GM21825 (cell line): ENCODE results near the gene NPHP4.

Experiments
- ATAC-seq: cut with Tn5 transposase; IDR thresholded peaks from one replicate; pipeline ENCODE4 v1.9.1; 2021; ENCODE audit warnings: mild to moderate bottlenecking, moderate library complexity; ENCODE audit not compliant: unreplicated experiment

NPHP4 gene

DNA sequence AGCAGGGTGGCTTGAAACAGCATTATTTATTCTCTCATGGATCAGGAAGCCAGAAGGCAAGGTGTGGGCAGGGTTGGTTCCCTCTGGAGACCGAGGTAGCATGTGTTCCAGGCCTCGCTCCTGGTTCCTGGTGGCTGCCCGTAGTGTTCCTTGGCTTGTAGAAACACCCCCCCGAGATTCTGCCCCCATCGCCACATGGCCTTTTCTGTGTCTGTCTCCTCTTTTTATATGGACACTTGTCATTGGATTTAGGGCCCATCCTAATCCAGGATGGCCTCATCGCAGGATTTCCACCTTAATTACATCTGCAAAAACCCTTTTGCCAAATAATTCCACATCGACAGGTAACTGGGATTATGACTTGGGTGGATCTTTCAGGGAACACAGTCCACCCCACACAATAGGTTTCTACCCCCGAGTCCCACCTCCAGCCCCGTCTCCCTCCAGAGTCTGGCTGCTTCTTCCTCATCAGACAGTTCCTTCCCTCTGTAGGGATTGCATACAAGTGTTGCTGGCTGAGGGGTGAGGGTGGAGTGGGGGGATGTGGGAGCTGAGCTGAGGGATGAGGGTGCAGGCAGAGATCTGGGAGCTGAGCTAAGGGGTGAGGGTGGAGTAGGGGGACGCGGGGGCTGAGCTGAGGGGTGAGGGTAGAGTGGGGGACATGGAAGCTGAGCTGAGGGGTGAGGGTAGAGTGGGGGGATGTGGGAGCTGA lies 12.3 kb upstream of the NPHP4 start:
- ATAC-seq: no peak

DNA sequence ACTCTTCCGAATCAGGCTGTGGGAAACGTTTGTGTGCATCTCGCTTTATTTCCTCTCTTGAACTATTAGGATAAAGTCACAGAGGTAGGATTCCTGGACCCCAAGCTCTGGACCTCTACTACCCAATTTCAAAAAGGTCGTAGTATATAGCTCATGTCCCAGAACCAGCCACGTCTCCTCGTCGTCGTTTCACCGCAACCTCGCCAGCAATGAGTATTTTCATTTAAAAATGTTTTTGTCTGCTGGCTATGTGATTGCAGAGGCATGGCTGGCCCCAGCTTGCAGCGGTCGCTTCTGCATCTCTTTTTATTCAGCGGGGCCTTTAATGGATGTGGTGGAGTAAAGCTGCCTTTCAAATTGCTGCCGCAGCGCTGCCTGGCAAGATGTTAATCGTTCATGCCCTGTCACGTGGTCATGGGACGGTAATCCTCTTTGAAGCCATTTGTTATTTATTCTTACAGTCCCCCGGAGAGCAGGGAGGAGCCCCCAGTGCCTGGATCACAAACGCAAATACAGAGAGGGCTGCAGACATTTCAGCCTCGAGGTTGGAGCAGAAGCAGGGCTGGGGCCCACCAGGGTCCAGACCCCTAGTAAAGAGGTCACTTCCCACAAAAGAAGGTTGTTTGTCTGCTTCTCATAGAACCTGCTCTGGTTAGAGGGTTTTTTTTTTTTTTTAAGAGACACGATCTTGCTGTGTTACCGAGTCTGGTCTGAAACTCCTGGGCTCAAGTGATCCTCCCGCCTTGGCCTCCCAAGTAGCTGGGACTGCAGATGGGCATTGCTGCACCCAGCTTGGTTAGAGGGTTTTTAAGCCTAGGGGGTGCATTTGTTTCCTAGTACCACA lies 11.6 kb upstream of the NPHP4 start:
- no peak for ATAC-seq

DNA sequence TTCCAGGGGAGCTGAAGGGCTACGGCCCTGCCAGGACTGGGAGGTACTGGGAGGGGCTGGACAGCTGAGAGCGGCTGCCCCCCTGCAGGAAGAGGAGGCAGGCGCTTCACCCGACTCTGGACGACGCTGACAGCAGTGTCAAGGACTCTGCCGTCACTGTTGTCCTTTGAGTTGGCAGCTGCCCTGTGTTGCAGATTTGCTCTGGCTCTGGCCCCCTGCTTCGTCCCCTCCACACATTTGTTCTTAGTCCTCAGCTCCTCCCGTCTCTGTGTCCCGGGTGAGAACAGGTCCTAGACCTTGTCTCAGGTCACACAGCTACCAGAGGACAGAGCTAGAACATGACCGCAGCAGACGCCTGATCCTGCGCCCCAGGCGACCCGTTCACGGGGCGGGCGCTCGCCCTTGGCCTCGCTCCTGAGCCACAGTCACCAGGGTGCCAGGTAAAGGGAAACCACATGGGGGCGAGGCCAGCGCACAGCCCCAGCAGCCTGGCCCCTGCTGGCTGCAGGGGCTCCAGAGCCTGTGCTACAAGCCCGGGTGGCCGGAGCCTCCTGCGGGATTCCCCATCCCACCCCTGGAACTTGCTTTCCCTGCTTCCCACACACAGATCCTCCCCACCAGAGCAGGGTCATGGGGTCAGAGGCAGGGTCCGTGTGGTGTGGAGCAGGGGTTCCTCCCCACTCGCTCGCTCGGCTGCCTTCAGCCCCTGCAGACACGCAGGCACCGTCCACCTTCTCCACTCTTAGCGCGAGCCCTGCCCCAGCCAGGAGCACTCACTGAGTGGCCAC lies 10.7 kb upstream of the NPHP4 start:
- ATAC-seq: no peak

DNA sequence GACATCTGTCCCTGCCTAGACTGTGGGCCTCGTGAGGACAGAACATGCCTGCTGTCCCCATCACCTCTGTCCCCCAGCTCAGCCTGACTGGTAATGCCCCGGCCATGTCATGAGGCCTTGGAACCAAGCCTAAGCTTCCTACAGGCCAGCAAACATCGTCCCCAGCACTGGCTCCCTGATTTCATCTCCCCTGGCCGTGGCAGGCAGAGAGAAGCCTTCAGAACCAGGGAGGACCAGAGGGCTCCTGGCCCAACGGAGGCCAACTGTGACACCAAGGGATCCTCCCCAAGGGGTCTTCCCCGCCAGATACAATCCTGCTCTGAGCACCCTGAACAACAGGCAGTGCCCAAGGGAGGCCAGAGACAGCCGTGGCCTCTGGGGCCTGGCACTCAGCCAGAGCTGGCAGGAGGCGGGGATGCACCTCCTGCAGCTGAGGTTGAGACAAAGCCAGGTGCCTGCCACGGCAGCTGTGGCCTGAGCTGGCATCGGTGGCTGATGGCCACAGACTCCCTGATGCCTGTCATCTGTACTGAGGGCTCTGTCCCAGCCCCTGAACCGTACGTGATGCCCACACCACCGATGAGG lies 9.9 kb upstream of the NPHP4 start:
- no peak for ATAC-seq

DNA sequence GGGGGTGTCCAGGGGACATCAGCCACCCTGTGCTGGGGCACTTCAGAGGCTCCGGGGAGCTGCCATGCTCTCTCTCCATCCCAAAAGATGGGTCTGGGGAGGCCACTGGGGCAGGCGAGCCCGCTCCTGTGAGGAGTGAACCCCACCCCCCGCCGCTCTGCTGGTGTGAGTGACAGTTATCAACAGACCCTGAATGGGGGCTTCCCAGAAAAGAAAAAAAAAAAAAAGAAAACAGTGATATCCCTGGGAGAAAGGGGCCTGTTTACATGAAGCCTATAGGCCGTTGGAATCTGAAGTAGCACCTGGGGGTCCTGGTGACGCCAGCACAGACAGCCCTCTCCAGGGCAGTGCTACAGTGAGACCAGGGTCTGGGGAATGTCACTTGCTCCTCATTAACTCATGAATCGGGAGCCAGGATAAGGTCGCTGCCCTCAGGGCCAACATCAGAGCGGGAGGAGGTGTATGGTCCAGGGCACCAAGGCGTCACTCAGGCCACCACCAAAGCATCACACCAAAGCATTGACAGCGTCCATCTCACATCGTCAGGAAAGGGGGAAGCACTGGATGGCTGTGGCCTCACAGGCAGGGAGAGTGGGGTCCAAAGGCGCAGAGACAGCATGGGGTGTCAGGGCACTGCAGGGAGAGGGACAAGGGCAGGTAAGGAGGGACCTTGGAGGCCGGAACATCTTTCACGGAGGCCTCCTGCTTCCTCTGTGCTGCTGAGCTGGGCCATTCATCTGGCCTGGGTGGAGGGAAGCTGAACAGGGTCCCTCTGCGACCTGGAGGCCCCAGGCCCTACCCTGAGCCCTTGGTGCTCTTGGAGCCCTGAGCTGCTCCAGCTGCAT lies 8.4 kb upstream of the NPHP4 start:
- ATAC-seq: no peak

DNA sequence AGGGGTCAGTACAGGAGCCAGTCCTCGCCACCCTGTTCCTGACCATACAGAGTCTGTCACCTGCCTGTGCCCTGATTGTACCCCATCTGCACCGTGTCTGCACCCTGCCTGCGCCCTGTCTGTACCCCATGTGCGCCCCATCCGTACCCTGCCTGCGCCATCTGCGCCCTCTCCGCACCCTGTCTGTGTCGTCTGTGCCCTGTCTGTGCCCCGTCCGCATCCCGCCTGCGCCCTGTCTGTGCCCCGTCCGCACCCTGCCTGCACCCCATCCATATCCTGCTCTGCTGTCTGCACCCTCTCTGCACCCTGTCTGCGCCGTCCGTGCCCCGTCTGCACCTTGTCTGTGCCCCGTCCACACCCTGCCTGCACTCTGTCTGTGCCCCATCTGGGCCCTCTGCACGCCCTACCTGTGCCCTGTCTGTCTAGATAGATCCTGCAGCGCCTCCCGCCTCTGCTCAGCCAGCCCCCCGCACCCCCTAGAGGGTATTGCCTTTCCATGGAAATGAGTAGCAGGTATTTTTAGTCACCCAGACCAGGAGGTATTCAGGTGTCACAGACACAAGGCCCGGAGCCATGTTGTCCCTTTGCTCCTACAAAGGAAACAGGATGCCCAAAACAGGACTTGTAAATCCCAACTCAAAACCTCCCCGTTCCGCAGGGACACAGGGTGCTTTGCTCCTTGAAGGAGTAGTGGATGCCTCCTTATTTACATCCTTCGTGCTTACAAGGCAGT lies 7.7 kb upstream of the NPHP4 start:
- ATAC-seq: no peak

DNA sequence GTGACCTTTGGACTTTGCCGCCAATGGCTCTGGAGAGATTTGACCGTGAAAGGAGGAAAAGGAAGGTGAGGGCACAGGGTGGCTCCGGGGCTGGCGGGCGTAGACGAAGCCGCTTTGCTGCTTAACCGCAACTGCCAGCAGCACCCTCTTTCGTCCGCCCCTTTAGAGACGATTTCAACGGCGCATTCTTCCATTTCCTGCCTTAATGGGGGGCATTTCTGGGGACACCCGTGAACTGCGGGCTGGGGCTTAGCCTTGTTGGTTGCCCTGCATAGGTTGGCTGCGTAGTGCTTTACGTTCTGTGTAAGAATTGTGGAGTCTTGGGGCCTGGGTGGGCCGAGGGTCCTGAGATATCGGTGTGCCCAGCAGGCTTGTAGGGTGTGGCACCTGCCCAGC lies 6.7 kb upstream of the NPHP4 start:
- no peak for ATAC-seq

DNA sequence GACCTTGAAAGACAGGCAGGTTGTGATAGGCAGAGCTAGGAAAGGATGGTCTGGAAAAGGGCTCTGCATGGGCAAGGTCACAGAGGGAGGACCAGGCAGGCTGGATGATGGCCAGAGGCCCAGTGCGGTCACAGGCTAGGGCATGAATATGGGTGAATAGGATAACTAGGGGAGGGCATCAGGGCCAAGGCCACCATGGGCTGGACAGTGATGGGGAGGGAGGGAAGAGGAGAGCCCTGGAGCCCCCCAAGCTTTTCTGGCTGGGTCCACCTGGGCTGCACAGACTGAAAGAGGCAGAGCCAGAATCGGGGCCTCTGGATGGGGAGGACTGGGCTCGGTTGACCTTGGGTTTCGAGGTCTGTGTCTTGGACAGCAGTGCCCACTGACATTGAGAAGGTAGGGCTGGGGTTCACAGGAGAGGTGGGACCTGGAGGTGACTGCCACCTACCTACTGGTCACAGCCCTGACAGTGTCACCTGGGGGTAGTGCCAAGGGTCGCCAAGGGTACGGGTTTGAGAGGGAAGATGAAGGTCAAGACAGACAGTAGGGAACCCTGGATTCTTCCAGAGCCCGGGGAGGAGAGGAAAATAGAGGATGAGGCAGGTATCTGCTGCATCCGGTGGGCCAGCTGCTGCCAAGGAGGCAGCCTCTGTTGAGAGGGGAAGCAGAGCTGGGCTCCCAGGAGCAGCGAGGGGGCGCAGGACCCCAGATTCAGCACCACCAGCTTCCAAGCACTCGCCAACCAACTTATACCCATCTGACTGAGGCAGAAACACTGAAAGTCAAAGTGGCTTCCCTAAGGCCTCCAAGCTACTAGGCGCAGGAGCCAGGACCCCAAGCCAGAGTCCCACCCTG lies 6.1 kb upstream of the NPHP4 start:
- ATAC-seq: no peak

DNA sequence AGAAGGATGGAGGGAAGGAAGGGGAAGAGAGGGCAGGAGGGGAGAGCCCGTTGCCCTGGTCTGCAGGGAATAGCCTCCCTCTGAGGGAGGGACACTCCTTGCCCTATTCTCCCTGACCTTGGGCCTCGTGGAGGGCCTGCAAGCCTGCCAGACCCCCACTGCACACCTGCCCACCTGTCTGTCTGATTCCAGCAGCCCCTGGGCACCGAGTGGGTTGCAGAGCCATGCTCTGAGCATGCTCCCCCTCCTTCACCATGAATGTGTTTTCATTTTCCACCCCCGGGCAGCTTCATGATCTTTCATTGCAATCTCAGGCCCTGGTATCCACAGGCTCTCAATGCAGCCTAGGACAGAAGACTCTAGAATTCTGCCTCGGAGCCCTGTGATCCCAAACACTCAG lies 5.1 kb upstream of the NPHP4 start:
- ATAC-seq: no peak

DNA sequence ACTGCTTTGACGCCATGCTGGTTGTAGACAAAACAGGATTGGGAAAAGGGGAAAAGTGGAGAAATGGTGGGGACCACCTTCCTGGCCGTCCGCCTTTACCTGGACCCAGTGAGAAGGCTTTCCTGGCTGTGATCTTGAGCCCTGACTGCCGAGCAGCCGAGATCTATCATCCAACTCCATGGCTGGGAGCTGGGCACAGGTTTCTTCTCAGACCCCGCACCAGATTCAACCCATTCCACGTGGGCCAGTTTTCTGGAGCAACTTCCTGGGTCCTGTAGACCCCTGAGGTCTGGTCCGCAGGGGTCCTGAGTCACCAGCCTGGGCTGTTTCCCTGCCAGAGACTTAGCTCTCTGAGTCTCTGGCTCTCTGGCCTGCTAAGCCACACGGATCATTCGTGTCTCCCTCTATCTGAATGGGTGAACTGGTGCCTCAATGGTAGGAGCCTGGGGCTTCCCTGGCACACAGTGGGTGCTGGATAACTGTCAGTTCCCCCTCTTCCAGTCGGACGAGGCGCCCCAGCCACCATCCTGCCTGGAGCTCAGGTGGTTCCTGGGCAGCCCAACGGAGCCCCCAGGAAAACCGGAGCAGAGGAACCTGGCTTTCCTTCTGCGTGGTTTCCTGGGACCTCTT lies 4.5 kb upstream of the NPHP4 start:
- ATAC-seq: no peak

DNA sequence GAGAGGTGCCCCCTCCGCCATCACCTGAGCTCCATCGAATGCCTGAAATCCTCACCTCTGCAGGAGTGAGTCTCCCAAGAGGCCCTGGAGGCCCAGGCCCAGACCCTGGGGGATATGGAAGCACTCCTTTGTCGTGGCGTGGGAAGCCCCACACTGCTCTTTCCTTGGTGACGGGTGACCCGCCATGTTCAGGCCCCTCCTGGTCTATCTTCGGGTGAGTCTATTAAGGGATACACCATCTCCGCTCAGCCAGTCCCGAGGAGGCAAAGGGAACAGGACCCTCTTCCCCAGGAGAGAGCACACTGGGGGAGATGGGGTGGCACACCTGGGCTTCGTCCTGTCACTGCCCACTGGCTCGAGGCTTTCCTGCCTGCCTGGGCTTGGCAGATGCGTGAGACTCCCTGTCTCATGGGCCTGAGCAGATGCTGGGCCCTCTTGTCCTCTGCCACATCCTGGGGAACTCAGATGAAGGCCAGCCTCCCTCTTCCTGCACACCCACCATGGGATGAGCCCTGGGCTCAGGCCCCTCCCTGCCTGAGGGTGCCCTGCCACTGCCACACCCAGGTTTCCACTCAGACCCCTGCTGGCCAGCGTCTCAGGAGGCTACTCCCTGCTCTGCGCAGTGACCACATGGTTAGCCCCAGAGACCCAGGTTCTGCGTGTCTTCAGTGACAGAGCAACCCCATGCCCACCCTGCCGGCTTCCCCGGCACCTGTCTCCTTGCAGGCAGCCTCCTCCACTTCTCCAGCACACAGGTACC lies 3.8 kb upstream of the NPHP4 start:
- ATAC-seq: no peak

DNA sequence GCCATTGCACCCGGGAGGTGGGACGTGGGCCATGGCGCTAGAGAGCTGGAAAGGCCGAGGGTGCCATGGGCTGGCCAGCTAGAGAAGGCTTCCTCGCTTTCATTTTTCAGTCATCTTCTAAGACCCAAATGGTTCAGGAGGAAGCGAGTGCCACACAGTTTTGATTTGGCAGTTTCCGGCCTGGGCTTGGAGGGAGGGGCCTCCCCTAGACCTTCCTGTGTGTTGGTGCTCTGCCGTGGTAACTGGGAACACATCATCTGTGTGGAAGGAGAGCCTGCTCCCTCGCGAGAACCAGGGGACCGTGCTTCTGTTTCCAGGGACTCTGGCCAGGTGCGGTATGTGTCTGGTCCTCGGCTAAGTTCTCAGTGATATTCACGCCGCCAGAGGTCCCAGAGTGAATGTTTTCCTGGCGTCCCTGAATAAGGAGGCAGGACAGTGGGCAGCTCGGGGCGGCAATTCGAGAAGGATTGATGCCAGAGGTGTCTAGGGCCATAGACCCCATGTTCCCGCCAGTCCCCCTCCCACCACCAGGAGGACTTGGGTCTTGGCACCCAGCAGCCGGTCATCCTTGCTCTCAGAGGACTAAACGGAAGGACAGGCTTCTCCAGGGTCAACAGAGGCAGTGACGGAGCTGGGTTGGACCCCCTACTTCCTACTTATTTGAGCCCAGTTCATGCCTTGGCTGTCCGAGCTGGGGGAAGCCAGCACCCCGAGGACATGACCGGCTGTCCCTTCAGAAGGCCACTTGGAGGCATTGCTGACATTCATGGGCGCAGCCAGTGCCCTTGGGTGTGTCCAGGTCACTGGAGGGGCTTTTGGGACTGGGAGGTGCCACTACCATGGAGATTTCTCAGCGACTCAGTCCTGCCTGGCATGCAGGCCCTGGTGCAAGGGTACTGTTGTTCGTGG lies 2.7 kb upstream of the NPHP4 start:
- ATAC-seq: no peak

DNA sequence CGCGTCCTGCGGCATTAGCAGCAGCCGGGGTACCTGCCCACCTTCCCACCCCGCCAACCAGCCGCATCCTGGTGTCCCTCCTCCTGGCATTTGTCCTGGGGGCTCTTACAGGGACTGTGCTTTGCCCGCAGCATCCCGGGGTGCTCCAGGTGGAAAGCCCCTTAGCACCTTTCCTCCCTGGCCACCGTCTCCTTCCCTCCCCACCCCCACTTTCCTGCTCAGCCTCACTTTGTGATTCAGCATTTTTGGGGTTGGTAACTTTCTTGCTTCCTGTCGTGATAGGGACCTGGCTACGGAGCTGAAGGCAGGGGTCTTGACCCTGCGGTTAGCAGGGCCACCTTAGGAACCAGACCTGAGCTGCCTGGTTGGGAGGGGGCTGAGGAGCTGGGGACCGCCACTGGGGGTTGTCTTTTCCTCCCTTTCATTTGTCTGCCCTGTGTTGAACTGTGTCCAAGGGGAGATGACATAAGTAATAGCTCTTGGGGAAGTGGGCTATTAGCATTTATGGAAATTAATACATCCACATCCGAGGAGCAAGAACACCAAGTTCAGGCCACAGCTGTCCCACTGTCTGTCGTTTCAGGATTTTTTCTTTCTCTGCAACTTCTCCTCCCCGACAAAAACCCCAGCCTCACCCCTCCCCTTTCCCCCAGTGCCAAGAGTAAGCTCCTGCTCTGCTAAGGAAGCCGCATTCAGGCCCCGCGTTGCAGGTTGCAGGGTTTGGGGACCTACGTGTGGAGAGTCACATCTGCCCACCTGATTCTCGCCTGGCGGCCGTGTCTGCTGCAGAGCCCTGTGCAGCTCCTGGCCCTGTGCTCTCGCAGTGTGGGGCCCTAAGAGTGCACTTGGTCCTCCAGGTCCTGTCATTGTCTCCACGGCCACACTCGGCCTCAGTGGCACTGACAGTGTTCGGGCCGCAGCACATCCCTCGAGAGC lies 1.6 kb upstream of the NPHP4 start:
- no peak for ATAC-seq

DNA sequence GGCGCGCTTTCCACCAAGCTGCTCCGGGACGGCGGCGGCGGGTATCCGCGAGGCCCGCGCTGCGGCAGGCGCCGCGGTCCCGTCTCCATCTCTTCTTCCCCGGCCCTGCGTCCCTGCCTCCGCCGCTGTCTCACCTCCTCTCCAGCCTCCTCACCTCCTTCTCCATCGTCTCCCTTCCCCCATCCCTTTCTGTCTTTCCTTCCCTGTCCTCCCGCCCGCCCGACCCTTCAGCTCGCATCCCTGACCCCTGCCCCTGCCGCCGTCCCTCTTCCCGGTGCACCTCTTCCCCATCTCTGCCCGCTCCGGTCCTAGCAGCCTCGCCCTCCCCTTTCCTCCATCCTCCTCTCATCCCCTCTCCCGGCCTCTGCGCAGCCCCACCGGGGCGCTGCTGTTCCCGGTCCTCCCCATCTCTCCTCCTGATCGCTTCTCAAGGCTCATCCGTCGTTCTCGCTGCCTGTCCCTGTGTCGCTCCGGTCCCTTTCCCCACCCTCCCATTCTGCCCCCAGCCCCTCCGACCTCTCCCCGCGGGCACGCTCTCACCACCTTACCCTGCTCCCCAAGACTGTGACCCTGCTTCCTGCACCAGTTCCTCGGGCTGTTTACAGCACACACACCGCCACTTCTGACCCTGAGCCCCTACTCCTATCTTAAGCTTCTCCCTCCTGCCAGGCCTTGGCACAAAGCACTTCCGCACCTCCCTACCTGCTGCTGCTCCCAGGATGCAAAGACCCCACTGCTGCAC lies 760 bp upstream of the NPHP4 start:
- no peak for ATAC-seq
